GM23248 (cell line): ENCODE measurements around the gene MEAK7. TPM values are rescaled to one million over a fixed set of nuclear protein-coding genes. Genes with fewer than 3 reads are reported as not detected.

Source experiments
- DNase-seq: peaks from one replicate; pipeline ENCODE4 v3.0.0-alpha.2; 2015
- H2AFZ ChIP-seq: fragments of 200-600 bp; sonication (generic); 2 replicates; pipeline ENCODE4 v1.6.1; 2016; ENCODE audit warnings: antibody characterized with exemption
- H3F3A ChIP-seq: fragments of 200-600 bp; sonication (generic); 2 replicates; pipeline ENCODE4 v1.6.1; 2016; ENCODE audit warnings: mild to moderate bottlenecking, antibody characterized with exemption, mixed run types; ENCODE audit not compliant: insufficient read depth
- H3K27ac ChIP-seq: fragments of 200-600 bp; sonication (generic); 2 replicates; pipeline ENCODE4 v1.5.1; 2016; ENCODE audit warnings: mild to moderate bottlenecking
- H3K27me3 ChIP-seq: fragments of 200-600 bp; sonication (generic); replicated peaks from 2 replicates; pipeline ENCODE4 v1.6.1; 2016; ENCODE audit warnings: mild to moderate bottlenecking; ENCODE audit not compliant: insufficient read depth
- H3K36me3 ChIP-seq: fragments of 200-600 bp; sonication (generic); 2 replicates; pipeline ENCODE4 v1.6.1; 2016; ENCODE audit warnings: low read depth, mild to moderate bottlenecking
- H3K4me1 ChIP-seq: fragments of 200-600 bp; sonication (generic); 2 replicates; pipeline ENCODE4 v1.6.1; 2016; ENCODE audit warnings: mild to moderate bottlenecking; ENCODE audit not compliant: insufficient read depth
- H3K4me2 ChIP-seq: fragments of 200-600 bp; sonication (generic); one replicate; pipeline ENCODE4 v1.6.1; 2016; ENCODE audit warnings: mild to moderate bottlenecking; ENCODE audit not compliant: unreplicated experiment
- H3K4me3 ChIP-seq: fragments of 200-600 bp; sonication (generic); 2 replicates; pipeline ENCODE4 v1.5.1; 2016; ENCODE audit warnings: mild to moderate bottlenecking
- H3K79me2 ChIP-seq: fragments of 200-600 bp; sonication (generic); 2 replicates; pipeline ENCODE4 v1.6.1; 2016; ENCODE audit warnings: mild to moderate bottlenecking; ENCODE audit not compliant: insufficient read depth
- H3K9ac ChIP-seq: fragments of 200-600 bp; sonication (generic); 2 replicates; pipeline ENCODE4 v1.6.1; 2016; ENCODE audit warnings: mild to moderate bottlenecking
- H3K9me2 ChIP-seq: fragments of 200-600 bp; sonication (generic); 2 replicates; pipeline ENCODE4 v1.6.1; 2016; ENCODE audit warnings: mixed run types, mild to moderate bottlenecking, moderate library complexity; ENCODE audit not compliant: insufficient read depth
- H3K9me3 ChIP-seq: fragments of 200-600 bp; sonication (generic); one replicate; pipeline ENCODE4 v1.6.1; 2017; ENCODE audit warnings: low read depth
- H4K20me1 ChIP-seq: fragments of 200-600 bp; sonication (generic); 2 replicates; pipeline ENCODE4 v1.6.0; 2016; ENCODE audit not compliant: insufficient read depth
- EZH2 ChIP-seq: fragments of 200-600 bp; sonication (generic); IDR thresholded peaks from 2 replicates; pipeline ENCODE4 v1.6.1; 2018; ENCODE audit warnings: antibody characterized with exemption, mild to moderate bottlenecking; ENCODE audit not compliant: insufficient read depth, poor library complexity, severe bottlenecking
- EZH2phosphoT487 ChIP-seq: fragments of 200-600 bp; sonication (generic); IDR thresholded peaks from 2 replicates; pipeline ENCODE4 v1.6.1; 2018; ENCODE audit warnings: antibody characterized with exemption, moderate library complexity, mild to moderate bottlenecking, low read depth; ENCODE audit not compliant: insufficient read depth
- WGBS, 2 experiments: methylation state at CpG; one replicate each; pipeline ENCODE4 v1.1.6; 2015 to 2017; ENCODE audit warnings: low lambda C conversion rate in 2 of 2, low coverage in 1 of 2; ENCODE audit errors: missing lambda C conversion rate in 2 of 2; 5-methylcytosine and 5-hydroxymethylcytosine counted together
- in situ Hi-C: fragments of 300-500 bp; cut with MboI; formaldehyde crosslinking; loops from 2 replicates; pipeline ENCODE4 v1.15.0; 2020
- polyA plus RNA-seq: library from polyadenylated mRNA; unstranded; fragments of >200 nt; fragmentation: Nextera tagmentation; extraction: Ambion mirVana; gene quantifications from 2 replicates; pipeline ENCODE4 v1.2.1, GENCODE V29; 2016
- total RNA-seq: library from RNA; depleted of rRNA; stranded (reverse); fragments of >200 nt; shearing (Covaris generic); gene quantifications from 2 replicates; pipeline ENCODE4 v1.2.3, GENCODE V29; 2014

MEAK7 gene
- total and polyA plus RNA-seq, 2 experiments from 2014 or later = 45.6 to 62.0 TPM

DNA sequence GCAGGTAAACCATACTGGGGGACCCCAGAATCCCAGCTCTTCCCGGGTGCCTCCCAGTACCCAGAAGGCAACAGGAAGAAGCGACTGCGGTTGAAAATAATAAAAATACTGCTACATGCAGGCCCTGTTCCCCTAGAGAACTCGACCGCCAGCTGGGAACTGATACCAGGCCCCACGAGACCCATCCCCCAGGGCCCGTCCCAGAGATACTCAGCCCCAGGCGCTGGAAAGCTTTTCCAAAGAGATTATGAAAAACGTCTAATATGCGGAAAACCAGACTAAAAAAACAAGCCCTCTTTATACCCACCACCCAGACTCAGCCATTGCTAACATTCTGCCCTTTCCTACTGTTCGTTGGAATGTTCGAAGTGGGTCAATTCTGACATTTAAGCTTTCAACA, 12.9 kb upstream of the MEAK7 start:
- no peak overlapping the region for H3K27ac ChIP-seq

GRCh38 chr16:84514874-84515835, 10.7 kb upstream of the MEAK7 start:
- no peaks in the 10 kb centered on the region for H3K79me2 ChIP-seq
- no peaks in the 10 kb centered on the region for H3K9me3 ChIP-seq
- no peaks in the 10 kb centered on the region for H4K20me1 ChIP-seq
- H3K4me3 ChIP-seq = no peak overlapping the region
- 92% methylated on average over 25 to 26 of the region's 26 CpGs for WGBS, 2 experiments
- H3K9me2 ChIP-seq = no peaks in the 10 kb centered on the region
- no peak overlapping the region for H3K4me2 ChIP-seq
- H3K36me3 ChIP-seq = no peaks in the 10 kb centered on the region
- H3K27me3 ChIP-seq = no peaks in the 10 kb centered on the region
- H3F3A ChIP-seq = peaks cover 9% of the 10 kb centered on the region; the same call in 1 of the 2 replicates
- no peak for DNase-seq
- peaks cover 16% of the 10 kb centered on the region for H3K4me1 ChIP-seq
- no peak overlapping the region for H3K9ac ChIP-seq
- no peak overlapping the region for H2AFZ ChIP-seq
- in situ Hi-C loops = loop anchor here (5.0 kb wide), 2 partner anchors 107 to 212 kb away; no protein-coding TSS in a partner anchor
- TF ChIP-seq EZH2 (no peak), EZH2phosphoT487 (no peak)
- no peak overlapping the region for H3K27ac ChIP-seq

More for the DNA sequence above, 12.9 kb upstream of the MEAK7 start:
- no peak overlapping the region for H3K4me3 ChIP-seq
- no peaks in the 10 kb centered on the region for H3K9me2 ChIP-seq
- TF ChIP-seq EZH2phosphoT487 (no peak), EZH2 (no peak)
- no peak overlapping the region for H3K4me2 ChIP-seq
- H3K4me1 ChIP-seq = peaks cover 13% of the 10 kb centered on the region
- H2AFZ ChIP-seq = no peak overlapping the region
- H3K9me3 ChIP-seq = no peaks in the 10 kb centered on the region
- H3K36me3 ChIP-seq = no peaks in the 10 kb centered on the region
- no peak for DNase-seq
- in situ Hi-C loops = no loop called here
- peaks cover 9% of the 10 kb centered on the region; the same call in 1 of the 2 replicates for H3F3A ChIP-seq
- no peaks in the 10 kb centered on the region for H3K79me2 ChIP-seq
- WGBS, 2 experiments = 93 to 94% methylated on average over 12 of the region's 12 CpGs
- no peaks in the 10 kb centered on the region for H4K20me1 ChIP-seq
- no peaks in the 10 kb centered on the region for H3K27me3 ChIP-seq
- H3K9ac ChIP-seq = no peak overlapping the region

DNA sequence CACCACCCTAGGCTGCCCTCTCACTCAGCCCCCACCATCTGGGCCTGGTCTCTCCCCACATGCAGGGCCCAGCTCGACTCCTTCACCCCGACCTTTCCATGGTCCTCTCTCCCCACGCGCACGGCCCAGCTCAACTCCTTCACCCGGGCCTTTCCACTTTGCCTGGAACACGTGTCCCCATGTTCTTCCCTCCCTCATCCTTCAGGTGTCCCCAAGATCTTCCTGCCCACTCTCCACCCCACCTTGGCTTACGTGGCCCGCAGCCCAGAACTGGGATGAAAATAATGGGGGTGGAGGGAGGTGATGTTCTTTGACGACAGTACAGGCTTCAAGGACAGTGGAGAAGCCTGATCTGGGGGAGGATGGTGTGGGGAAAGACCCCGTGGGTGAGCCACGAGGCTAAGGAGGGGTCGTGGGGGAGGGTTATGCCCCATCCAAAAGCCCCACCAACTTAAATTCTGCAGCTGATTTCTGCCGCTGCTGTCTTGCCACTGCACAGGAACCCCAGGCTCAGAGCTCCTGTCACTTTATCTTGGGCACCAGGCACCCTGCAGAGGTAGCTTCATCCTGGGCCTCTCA, 9.9 kb upstream of the MEAK7 start:
- H3K4me1 ChIP-seq = peaks cover 16% of the 10 kb centered on the region
- H3F3A ChIP-seq = peaks cover 9% of the 10 kb centered on the region; the same call in 1 of the 2 replicates
- H3K4me3 ChIP-seq = no peak overlapping the region
- no peaks in the 10 kb centered on the region for H4K20me1 ChIP-seq
- no peak overlapping the region for H3K9ac ChIP-seq
- no peaks in the 10 kb centered on the region for H3K36me3 ChIP-seq
- no peaks in the 10 kb centered on the region for H3K9me3 ChIP-seq
- no peaks in the 10 kb centered on the region for H3K9me2 ChIP-seq
- no peak for DNase-seq
- in situ Hi-C loops = loop anchor here (5.0 kb wide), 2 partner anchors 108 to 213 kb away; no protein-coding TSS in a partner anchor
- no peak overlapping the region for H3K27ac ChIP-seq
- H2AFZ ChIP-seq = no peak overlapping the region
- no peaks in the 10 kb centered on the region for H3K27me3 ChIP-seq
- no peak overlapping the region for H3K4me2 ChIP-seq
- 83% methylated on average over 14 of the region's 14 CpGs for WGBS, 2 experiments
- H3K79me2 ChIP-seq = no peaks in the 10 kb centered on the region
- TF ChIP-seq EZH2 (no peak), EZH2phosphoT487 (no peak)

- H3F3A ChIP-seq = peaks cover 9% of the 10 kb centered on the region; the same call in 1 of the 2 replicates
- 84 to 97% methylated on average over 10 to 11 of the region's 11 CpGs for WGBS, 2 experiments
- H4K20me1 ChIP-seq = no peaks in the 10 kb centered on the region
- H2AFZ ChIP-seq = no peak overlapping the region
- no peaks in the 10 kb centered on the region for H3K36me3 ChIP-seq
- no peaks in the 10 kb centered on the region for H3K79me2 ChIP-seq
- no peak overlapping the region for H3K27ac ChIP-seq
- H3K4me1 ChIP-seq = peaks cover 15% of the 10 kb centered on the region
- H3K9me3 ChIP-seq = no peaks in the 10 kb centered on the region
- in situ Hi-C loops = loop anchor here (5.0 kb wide), 2 partner anchors 109 to 214 kb away; no protein-coding TSS in a partner anchor
- no peak for DNase-seq
- H3K4me2 ChIP-seq = no peak overlapping the region
- no peaks in the 10 kb centered on the region for H3K9me2 ChIP-seq
- H3K27me3 ChIP-seq = no peaks in the 10 kb centered on the region
- TF ChIP-seq EZH2phosphoT487 (no peak), EZH2 (no peak)
- no peak overlapping the region for H3K9ac ChIP-seq
- H3K4me3 ChIP-seq = no peak overlapping the region
Observed at GRCh38 chr16:84513666-84514065, 9.2 kb upstream of the MEAK7 start.
